GM12878 (cell line): ENCODE measurements around the gene MYBBP1A. TPM values are rescaled to one million over a fixed set of nuclear protein-coding genes. Genes with fewer than 3 reads are reported as not detected.

Experiments used
- ATAC-seq: fragments of 200-7000 bp; cut with Tn5 transposase; 3 replicates; pipeline ENCODE4 v1.9.1; 2020; ENCODE audit warnings: mild to moderate bottlenecking, moderate library complexity
- BruUV-seq: library from RNA; stranded (reverse); fragments of 400-500 nt; replicated peaks from 2 replicates; lab custom pipeline; 2021; lab: Mats Ljungman, UMichigan
- CTCF ChIA-PET: fragments of 300-600 bp; sonication (Branson Sonifier 250); formaldehyde crosslinking; extraction: SDS; loops from one replicate; lab custom pipeline; 2021; ENCODE audit warnings: inconsistent platforms; lab: Yijun Ruan, JAX
- POLR2A ChIA-PET: fragments of 350-600 bp; formaldehyde crosslinking; extraction: SDS; loops from one replicate; lab custom pipeline; 2021; ENCODE audit warnings: inconsistent platforms; lab: Charles Lee
- RAD21 ChIA-PET: fragments of 300-600 bp; sonication (Branson Sonifier 250); formaldehyde crosslinking; loops from one replicate; lab custom pipeline; 2023; ENCODE audit warnings: antibody characterized with exemption; ENCODE audit not compliant: unreplicated experiment; lab: Charles Lee
- SMC1A ChIA-PET: fragments of 300-600 bp; sonication (Branson Sonifier 250); formaldehyde crosslinking; loops from one replicate; lab custom pipeline; 2023; ENCODE audit not compliant: unreplicated experiment, uncharacterized antibody; lab: Charles Lee
- DNase-seq: peaks from one replicate; pipeline ENCODE4 v3.0.0-alpha.2; 2011; ENCODE audit warnings: low read depth, low spot score
- FAIRE-seq: peaks from 3 replicates; lab custom pipeline; 2011; peaks lifted over from hg19 to GRCh38; lab: Jason Lieb, UNC
- H2AFZ ChIP-seq: 2 replicates; pipeline ENCODE4 v1.6.0; 2011; ENCODE audit warnings: low read depth, low read length, control low read depth; ENCODE audit not compliant: control insufficient read depth
- H3K27ac ChIP-seq: 2 replicates; pipeline ENCODE4 v1.5.1; 2011; ENCODE audit warnings: control low read depth; ENCODE audit not compliant: control insufficient read depth, insufficient read depth
- H3K27me3 ChIP-seq, 2 experiments: replicated peaks in 1 of 2; 2 replicates each; pipeline versions ENCODE4 v1.6.0 to v1.6.1; 2011; ENCODE audit warnings: low read length in 1 of 2; ENCODE audit not compliant: control insufficient read depth in 2 of 2, insufficient read depth in 2 of 2
- H3K36me3 ChIP-seq, 2 experiments: 2 replicates each; pipeline ENCODE4 v1.5.1; 2011; ENCODE audit warnings: low read length in 1 of 2; ENCODE audit not compliant: control insufficient read depth in 2 of 2, insufficient read depth in 2 of 2
- H3K4me1 ChIP-seq: 2 replicates; pipeline ENCODE4 v1.6.1; 2011; ENCODE audit warnings: mild to moderate bottlenecking, low read length, moderate library complexity, mixed read lengths; ENCODE audit not compliant: control insufficient read depth, insufficient read depth
- H3K4me2 ChIP-seq: 2 replicates; pipeline ENCODE4 v1.6.0; 2011; ENCODE audit warnings: control low read depth; ENCODE audit not compliant: control insufficient read depth, insufficient read depth
- H3K4me3 ChIP-seq: fragments of 200-600 bp; sonication (generic); 2 replicates; pipeline ENCODE4 v1.5.1; 2016
- H3K79me2 ChIP-seq: 2 replicates; pipeline ENCODE4 v1.6.0; 2011; ENCODE audit warnings: low read length; ENCODE audit not compliant: control insufficient read depth, insufficient read depth
- H3K9ac ChIP-seq: 2 replicates; pipeline ENCODE4 v1.8.0; 2011; ENCODE audit warnings: low read length, control low read depth, mixed read lengths; ENCODE audit not compliant: control insufficient read depth, insufficient read depth
- H3K9me3 ChIP-seq: replicated peaks from 3 replicates; pipeline ENCODE4 v1.5.1; 2011; ENCODE audit warnings: mild to moderate bottlenecking, low read length; ENCODE audit not compliant: control insufficient read depth, insufficient read depth
- H4K20me1 ChIP-seq: 2 replicates; pipeline ENCODE4 v1.6.0; 2011; ENCODE audit not compliant: control insufficient read depth, insufficient read depth
- CEBPB ChIP-seq, 2 experiments: fragments of 150-350 bp in 1 of 2; IDR thresholded peaks; 2 replicates each; pipeline ENCODE4 v1.6.1; 2012 to 2014; ENCODE audit warnings: low read depth in 2 of 2, low read length in 2 of 2, borderline replicate concordance in 1 of 2, inconsistent platforms in 1 of 2
- FOS ChIP-seq: IDR thresholded peaks from 3 replicates; pipeline ENCODE4 v1.6.1; 2011; ENCODE audit warnings: borderline replicate concordance; ENCODE audit not compliant: insufficient read length; ENCODE audit errors: extremely low read depth
- HCFC1 ChIP-seq: fragments of 150-350 bp; IDR thresholded peaks from 2 replicates; pipeline ENCODE4 v1.6.1; 2014; ENCODE audit warnings: low read length
- IKZF2 ChIP-seq, 2 experiments: fragments of 450-650 bp; IDR thresholded peaks; 2 replicates each; pipeline ENCODE4 v1.6.1; 2017; ENCODE audit warnings: mild to moderate bottlenecking in 2 of 2, moderate library complexity in 2 of 2
- NR2C1 ChIP-seq: fragments of 450-650 bp; IDR thresholded peaks from 2 replicates; pipeline ENCODE4 v1.6.1; 2017; ENCODE audit warnings: antibody characterized with exemption, mild to moderate bottlenecking, moderate library complexity
- RB1 ChIP-seq: fragments of 450-650 bp; formaldehyde crosslinking; IDR thresholded peaks from 2 replicates; pipeline ENCODE4 v1.6.1; 2017; ENCODE audit warnings: mild to moderate bottlenecking, borderline replicate concordance
- TCF7 ChIP-seq: IDR thresholded peaks from 2 replicates; pipeline ENCODE4 v1.6.1; 2014; ENCODE audit warnings: antibody characterized with exemption, borderline replicate concordance
- ZSCAN29 ChIP-seq: fragments of 450-650 bp; IDR thresholded peaks from 2 replicates; pipeline ENCODE4 v1.6.1; 2017; ENCODE audit warnings: mild to moderate bottlenecking, moderate library complexity
- WGBS: methylation state at CpG from one replicate; pipeline ENCODE4 v1.1.6; 2016; ENCODE audit warnings: low lambda C conversion rate; ENCODE audit not compliant: insufficient replicate concordance, insufficient coverage; ENCODE audit errors: missing lambda C conversion rate; 5-methylcytosine and 5-hydroxymethylcytosine counted together
- in situ Hi-C: fragments of 300-500 bp; cut with MboI; formaldehyde crosslinking; loops from 9 replicates; pipeline ENCODE4 v1.14.3; 2018; ENCODE audit warnings: mixed read lengths
- intact Hi-C: fragments of 100-400 bp; cut with micrococcal nuclease; formaldehyde crosslinking; loops from one replicate; pipeline ENCODE4 v1.14.2; 2022; ENCODE audit not compliant: unreplicated experiment
- polyA plus RNA-seq, 11 experiments: library from polyadenylated mRNA; depleted of rRNA in 4 of 11; unstranded in 6 of 11; stranded (reverse) in 5 of 11; fragments of >200 nt; fragmentation: Nextera tagmentation in 4 of 11; fragmentation: Illumina TruSeq in 1 of 11; extraction: Ambion mirVana in 4 of 11; extraction: Trizol in 1 of 11; gene quantifications; 1 replicate in 1 of 11; 2 replicates in 10 of 11; pipeline versions ENCODE4 v1.2.1 to v1.2.3, GENCODE V29; 2011 to 2016; ENCODE audit warnings: inconsistent platforms in 2 of 11, missing spikeins in 2 of 11, low read depth in 1 of 11
- total RNA-seq, 4 experiments: library from RNA; depleted of rRNA in 3 of 4; stranded (reverse); fragments of >200 nt in 3 of 4; fragmentation: Illumina TruSeq in 1 of 4; extraction: Trizol in 1 of 4; gene quantifications; 2 replicates each; pipeline versions ENCODE4 v1.2.1 to v1.2.3, GENCODE V29; 2013 to 2021
- TF ChIP-seq, protein P1 (sequence below): fragments of 450-650 bp; formaldehyde crosslinking; IDR thresholded peaks from 2 replicates; pipeline ENCODE4 v1.4.0; 2020; ENCODE audit warnings: mild to moderate bottlenecking, moderate library complexity

Gene MYBBP1A
- total and polyA plus RNA-seq, 10 of the 15 experiments (the other 5 are each of a cell fraction or from before 2014, with no cell fraction given): 2.5 to 121 (median 71.6) TPM

- peak overlapping the region; percentile 69 for H3K27ac ChIP-seq
- DNase-seq: no peak
- in situ Hi-C loops: no loop called here
- intact Hi-C loops: no loop called here
- POLR2A ChIA-PET: interaction anchor here (1.3 kb wide), 1 partner anchor 9 kb away, joined by 4 read pairs; no protein-coding TSS in a partner anchor
- peak overlapping the region; percentile 32 for H3K4me2 ChIP-seq
- peak overlapping the region; percentile 96 for H3K4me3 ChIP-seq
- TF ChIP-seq ZSCAN29: no peak
- TF ChIP-seq IKZF2 (IDR thresholded peaks at IDR 0.05): no peak
- TF ChIP-seq, all 136 proteins: peak for 0
- FAIRE-seq (no peak), ATAC-seq (peak; percentile 30)
- Histone ChIP-seq H3K4me1 (peaks cover 21% of the 10 kb centered on the region), H3K27me3 (no peaks in the 10 kb centered on the region), H3K9me3 (no peaks in the 10 kb centered on the region), H4K20me1 (no peaks in the 10 kb centered on the region), H3K79me2 (peaks cover 27% of the 10 kb centered on the region), H3K36me3 (peaks cover 17 to 28% of the 10 kb centered on the region in 2 experiments), H2AFZ (peak overlapping the region; percentile 92), H3K9ac (peak overlapping the region; percentile 90)
- WGBS: 8% methylated on average over 18 of the region's 18 CpGs
- SMC1A ChIA-PET: interaction anchor here (1.3 kb wide), 1 partner anchor 31 kb away, joined by 4 read pairs; no protein-coding TSS in a partner anchor
- BruUV-seq: no TSS peak
- RAD21 ChIA-PET: interaction anchor here (0.5 to 1.6 kb wide), 3 partner anchors 8 to 776 kb away, joined by 3 read pairs; no protein-coding TSS in a partner anchor
- CTCF ChIA-PET: interaction anchor here (0.7 to 5.8 kb wide), 3 partner anchors 9 to 303 kb away, joined by 3 to 60 read pairs (median 3); no protein-coding TSS in a partner anchor
Measured at GRCh38 chr17:4554441-4554996, 665 bp downstream of the MYBBP1A start.

DNA sequence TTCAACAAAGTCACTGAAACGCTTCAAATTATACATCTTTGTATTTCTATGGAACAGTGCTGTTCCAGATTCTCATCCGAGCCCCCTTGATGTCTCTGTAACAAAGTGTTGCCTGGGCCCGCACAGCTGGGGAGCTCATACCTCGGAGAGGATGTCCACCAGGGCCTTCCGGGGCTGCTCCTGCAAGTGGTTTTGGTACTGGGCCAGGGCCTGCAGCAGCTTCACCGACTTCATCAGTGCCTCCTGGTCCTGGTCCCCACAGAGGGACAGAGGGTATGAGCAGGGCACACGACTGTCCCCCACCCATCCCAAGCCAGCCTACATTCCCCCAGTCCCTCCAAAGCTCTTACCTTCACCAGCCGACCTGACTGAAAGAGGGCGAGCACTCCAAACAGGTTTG is 1.5 kb downstream of the MYBBP1A start:
- H3K79me2 ChIP-seq: peaks cover 27% of the 10 kb centered on the region
- WGBS: 85% methylated on average over 9 of the region's 9 CpGs
- TF ChIP-seq NR2C1: no peak
- no peak for TF ChIP-seq CEBPB (IDR thresholded peaks at IDR 0.05; ENCODE audit: borderline replicate concordance in 1 of 2, low read depth in 2 of 2, low read length in 2 of 2)
- TF ChIP-seq RB1: no peak
- no peak for TF ChIP-seq TCF7
- TF ChIP-seq, protein P1, sequence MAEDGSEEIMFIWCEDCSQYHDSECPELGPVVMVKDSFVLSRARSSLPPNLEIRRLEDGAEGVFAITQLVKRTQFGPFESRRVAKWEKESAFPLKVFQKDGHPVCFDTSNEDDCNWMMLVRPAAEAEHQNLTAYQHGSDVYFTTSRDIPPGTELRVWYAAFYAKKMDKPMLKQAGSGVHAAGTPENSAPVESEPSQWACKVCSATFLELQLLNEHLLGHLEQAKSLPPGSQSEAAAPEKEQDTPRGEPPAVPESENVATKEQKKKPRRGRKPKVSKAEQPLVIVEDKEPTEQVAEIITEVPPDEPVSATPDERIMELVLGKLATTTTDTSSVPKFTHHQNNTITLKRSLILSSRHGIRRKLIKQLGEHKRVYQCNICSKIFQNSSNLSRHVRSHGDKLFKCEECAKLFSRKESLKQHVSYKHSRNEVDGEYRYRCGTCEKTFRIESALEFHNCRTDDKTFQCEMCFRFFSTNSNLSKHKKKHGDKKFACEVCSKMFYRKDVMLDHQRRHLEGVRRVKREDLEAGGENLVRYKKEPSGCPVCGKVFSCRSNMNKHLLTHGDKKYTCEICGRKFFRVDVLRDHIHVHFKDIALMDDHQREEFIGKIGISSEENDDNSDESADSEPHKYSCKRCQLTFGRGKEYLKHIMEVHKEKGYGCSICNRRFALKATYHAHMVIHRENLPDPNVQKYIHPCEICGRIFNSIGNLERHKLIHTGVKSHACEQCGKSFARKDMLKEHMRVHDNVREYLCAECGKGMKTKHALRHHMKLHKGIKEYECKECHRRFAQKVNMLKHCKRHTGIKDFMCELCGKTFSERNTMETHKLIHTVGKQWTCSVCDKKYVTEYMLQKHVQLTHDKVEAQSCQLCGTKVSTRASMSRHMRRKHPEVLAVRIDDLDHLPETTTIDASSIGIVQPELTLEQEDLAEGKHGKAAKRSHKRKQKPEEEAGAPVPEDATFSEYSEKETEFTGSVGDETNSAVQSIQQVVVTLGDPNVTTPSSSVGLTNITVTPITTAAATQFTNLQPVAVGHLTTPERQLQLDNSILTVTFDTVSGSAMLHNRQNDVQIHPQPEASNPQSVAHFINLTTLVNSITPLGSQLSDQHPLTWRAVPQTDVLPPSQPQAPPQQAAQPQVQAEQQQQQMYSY (CRISPR knock-in tag): no peak
- TF ChIP-seq FOS: no peak
- no peak for TF ChIP-seq HCFC1

More for the DNA sequence above, 1.5 kb downstream of the MYBBP1A start:
- in situ Hi-C loops (no loop called here), intact Hi-C loops (no loop called here)
- SMC1A ChIA-PET: interaction anchor here (1.3 kb wide), 1 partner anchor 30 kb away, joined by 4 read pairs; no protein-coding TSS in a partner anchor
- Histone ChIP-seq H3K36me3 (peaks cover 24 to 28% of the 10 kb centered on the region in 2 experiments), H3K27ac (no peak overlapping the region), H4K20me1 (no peaks in the 10 kb centered on the region), H3K27me3 (no peaks in the 10 kb centered on the region), H3K4me1 (peaks cover 21% of the 10 kb centered on the region), H3K9me3 (no peaks in the 10 kb centered on the region), H2AFZ (no peak overlapping the region), H3K4me3 (peak overlapping the region; percentile 96), H3K9ac (peak overlapping the region; percentile 90), H3K4me2 (peak overlapping the region; percentile 32)
- POLR2A ChIA-PET: no interaction called here
- FAIRE-seq (no peak), ATAC-seq (no peak), DNase-seq (no peak)
- CTCF ChIA-PET: interaction anchor here (1.4 to 5.8 kb wide), 2 partner anchors 10 to 14 kb away, joined by 3 to 60 read pairs; no protein-coding TSS in a partner anchor
- RAD21 ChIA-PET: interaction anchor here (0.5 to 1.6 kb wide), 3 partner anchors 9 to 777 kb away, joined by 3 read pairs; no protein-coding TSS in a partner anchor
- no TSS peak for BruUV-seq
